Measurements from ENCODE around the gene C6orf52. TPM values are rescaled to one million over a fixed set of nuclear protein-coding genes. Genes with fewer than 3 reads are reported as not detected.
A peak's percentile ranks its signal among the peaks of the same experiment; 100 is the strongest.
"Not testable (repeated sequence)": the region's sequence is repeated elsewhere in the genome, so short reads cannot be mapped to it uniquely, and the experiment has no call there.

C6orf52 gene
- total and polyA plus RNA-seq, 9 donors: 0.59 to 2.6 (median 1.5) TPM; not detected in 4

DNA sequence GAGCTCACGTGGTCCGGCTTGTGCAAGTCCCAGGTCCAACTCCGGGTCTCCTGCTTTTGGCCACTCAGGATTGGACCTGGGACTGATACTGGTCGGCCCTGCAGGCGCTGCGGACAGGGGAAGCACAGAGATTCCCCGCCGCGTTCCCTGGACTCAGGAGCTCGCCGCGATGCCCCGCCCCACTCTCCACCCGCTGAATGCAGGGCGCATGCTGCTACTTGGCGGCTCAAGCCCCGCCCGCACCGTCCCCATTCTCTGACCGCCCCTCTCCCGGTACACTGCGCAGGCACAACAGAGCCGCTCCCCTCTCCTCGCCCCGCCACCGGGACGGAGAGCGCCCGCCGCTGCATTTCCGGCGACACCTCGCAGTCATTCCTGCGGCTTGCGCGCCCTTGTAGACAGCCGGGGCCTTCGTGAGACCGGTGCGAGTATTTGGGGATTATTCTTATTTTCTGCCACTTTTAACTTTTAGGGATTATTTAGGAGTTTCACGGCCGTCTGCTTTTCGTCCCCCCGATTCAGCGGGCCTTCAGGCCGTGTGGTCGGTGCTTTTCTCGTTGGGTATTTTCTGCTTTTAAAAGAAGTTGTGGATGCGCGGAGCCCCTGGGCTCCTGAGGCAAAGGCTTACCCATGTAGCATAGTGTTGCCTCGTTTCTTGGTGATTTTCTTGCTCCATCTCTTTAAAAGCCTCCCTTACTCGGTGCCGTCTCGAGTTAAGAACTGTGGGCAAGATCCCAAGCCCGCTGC is 28.6 kb upstream of the C6orf52 start, which contains the start of gene TMEM14C:
Gene TMEM14C (plus strand): TSS at position 251 of the 747 bp plus-strand sequence. CDS start 1,544 bp downstream, outside the sequence.
- no peaks in the 10 kb centered on the region for H3K27me3 ChIP-seq
- TF ChIP-seq EP300 (IDR thresholded peaks at IDR 0.05): no peak
- H3K27ac ChIP-seq: peak within 1 kb of the TSS in 1 of 2 donors; percentile 73
- 0 to 1% (median 1%) methylated on average over 53 to 55 of the region's 55 CpGs for WGBS, 3 donors
- intact Hi-C loops (cut with DNase I): loop anchor here in 1 of 4 donors (2.0 kb wide), 2 partner anchors 26 to 28 kb away; partner anchors contain the start of genes C6orf52 and PAK1IP1
- H3K36me3 ChIP-seq: no peaks in the 10 kb centered on the region
- peak within 1 kb of the TSS; percentile 91 for H3K4me3 ChIP-seq
- peak; percentile 98 to 99 (median 99) for DNase-seq
- no peaks in the 10 kb centered on the region for H3K9me3 ChIP-seq
- H3K4me1 ChIP-seq (ENCODE audit: insufficient read depth): peaks cover 10% of the 10 kb centered on the region

DNA sequence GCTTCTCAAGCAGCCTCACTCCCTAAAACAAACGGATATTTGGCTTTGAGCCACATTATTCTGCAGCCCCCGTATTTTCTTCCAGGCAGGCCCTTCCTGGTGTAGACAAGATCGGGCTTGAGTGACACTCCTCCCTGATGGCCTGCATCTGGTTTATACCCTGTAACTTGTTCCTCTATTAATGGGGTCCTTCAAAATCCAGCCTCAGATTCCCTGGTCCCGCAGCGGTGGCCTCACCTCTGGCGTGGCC is 28.1 kb upstream of the C6orf52 start:
- intact Hi-C loops (cut with DNase I): loop anchor here in 1 of 4 donors (2.0 kb wide), 2 partner anchors 26 to 28 kb away; partner anchors contain the start of genes C6orf52 and PAK1IP1

DNA sequence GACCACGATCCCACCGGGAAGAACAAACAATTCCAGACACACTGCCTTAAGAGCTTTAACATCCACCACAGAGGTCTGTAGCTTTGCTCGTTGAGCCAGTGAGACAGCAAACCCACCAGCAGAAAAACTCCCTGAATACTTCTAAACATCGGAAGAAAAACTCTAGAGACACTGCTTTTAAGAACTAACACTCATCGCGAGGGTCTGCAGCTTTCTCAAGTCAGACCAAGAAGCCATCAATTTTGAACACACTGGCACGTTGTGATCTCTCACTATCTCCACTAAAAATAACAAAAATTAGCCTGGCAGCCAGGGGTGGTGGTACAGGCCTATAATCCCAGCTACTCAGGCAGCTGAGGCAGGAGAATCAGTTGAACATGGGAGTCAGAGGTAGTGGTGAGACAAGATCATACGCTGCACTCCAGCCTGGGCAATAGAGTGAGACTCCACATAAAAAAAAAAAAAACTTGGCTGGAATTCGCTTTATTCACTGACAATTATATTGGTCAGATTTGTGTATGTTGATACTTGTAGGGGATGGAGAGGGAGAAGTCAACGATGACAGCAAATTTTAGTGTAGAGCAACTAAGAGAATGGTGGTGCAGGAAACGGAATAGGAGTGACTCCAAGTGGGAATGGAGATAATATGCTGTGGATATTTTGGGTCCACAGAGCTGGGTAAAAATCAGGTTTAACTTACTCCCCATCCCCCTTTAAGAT is 27.6 kb upstream of the C6orf52 start:
- TF ChIP-seq, protein P1, sequence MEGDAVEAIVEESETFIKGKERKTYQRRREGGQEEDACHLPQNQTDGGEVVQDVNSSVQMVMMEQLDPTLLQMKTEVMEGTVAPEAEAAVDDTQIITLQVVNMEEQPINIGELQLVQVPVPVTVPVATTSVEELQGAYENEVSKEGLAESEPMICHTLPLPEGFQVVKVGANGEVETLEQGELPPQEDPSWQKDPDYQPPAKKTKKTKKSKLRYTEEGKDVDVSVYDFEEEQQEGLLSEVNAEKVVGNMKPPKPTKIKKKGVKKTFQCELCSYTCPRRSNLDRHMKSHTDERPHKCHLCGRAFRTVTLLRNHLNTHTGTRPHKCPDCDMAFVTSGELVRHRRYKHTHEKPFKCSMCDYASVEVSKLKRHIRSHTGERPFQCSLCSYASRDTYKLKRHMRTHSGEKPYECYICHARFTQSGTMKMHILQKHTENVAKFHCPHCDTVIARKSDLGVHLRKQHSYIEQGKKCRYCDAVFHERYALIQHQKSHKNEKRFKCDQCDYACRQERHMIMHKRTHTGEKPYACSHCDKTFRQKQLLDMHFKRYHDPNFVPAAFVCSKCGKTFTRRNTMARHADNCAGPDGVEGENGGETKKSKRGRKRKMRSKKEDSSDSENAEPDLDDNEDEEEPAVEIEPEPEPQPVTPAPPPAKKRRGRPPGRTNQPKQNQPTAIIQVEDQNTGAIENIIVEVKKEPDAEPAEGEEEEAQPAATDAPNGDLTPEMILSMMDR (IDR thresholded peaks at IDR 0.05): no peak
- no peak for TF ChIP-seq EP300 (IDR thresholded peaks at IDR 0.05)
- no peak for TF ChIP-seq POLR2A (IDR thresholded peaks at IDR 0.05)

More for the DNA sequence above, 28.1 kb upstream of the C6orf52 start:
- no peak for DNase-seq
- H3K4me3 ChIP-seq: peak overlapping the region; percentile 91
- 0 to 1% (median 1%) methylated on average over 6 of the region's 6 CpGs for WGBS, 3 donors
- no peaks in the 10 kb centered on the region for H3K36me3 ChIP-seq
- H3K27ac ChIP-seq: peak overlapping the region in 1 of 2 donors; percentile 73
- H3K27me3 ChIP-seq: no peaks in the 10 kb centered on the region
- peaks cover 10% of the 10 kb centered on the region for H3K4me1 ChIP-seq (ENCODE audit: insufficient read depth)
- TF ChIP-seq EP300 (IDR thresholded peaks at IDR 0.05): peak; percentile 13
- no peak for TF ChIP-seq POLR2A (IDR thresholded peaks at IDR 0.05)
- TF ChIP-seq, protein P1 (IDR thresholded peaks at IDR 0.05): no peak
- H3K9me3 ChIP-seq: no peaks in the 10 kb centered on the region

DNA sequence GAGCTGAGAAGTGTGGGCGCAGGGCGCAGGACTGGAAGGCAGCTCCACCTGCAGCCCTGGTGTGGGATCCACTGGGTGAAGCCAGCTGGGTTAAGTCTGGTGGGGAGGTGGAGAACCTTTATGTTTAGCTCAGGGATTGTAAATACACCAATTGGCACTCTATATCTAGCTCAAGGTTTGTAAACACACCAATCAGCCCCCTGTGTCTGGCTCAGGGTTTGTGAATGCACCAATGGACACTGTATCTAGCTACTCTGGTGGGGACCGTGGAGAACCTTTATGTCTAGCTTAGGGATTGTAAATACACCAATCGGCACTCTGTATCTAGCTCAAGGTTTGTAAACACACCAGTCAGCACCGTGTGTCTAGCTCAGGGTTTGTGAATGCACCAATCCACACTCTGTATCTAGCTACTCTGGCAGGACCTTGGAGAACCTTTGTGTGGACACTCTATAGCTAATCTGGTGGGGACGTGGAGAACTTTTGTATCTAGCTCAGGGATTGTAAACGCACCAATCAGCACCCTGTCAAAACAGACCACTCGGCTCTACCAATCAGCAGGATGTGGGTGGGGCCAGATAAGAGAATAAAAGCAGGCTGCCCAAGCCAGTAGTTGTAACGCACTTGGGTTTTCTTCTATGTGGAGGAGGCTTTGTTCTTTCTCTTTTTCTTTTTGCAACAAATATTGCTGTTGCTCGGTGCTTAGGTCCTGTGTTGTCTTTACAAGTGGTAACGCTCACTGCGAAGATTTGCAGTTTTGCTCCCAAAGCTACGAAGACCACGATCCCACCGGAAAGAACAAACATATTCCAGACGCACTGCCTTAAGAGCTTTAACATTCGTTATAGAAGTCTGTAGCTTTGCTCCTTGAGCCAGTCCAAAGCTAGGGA is 26.8 kb upstream of the C6orf52 start:
- H3K9me3 ChIP-seq; H3K36me3 ChIP-seq; intact Hi-C loops (cut with DNase I); H3K27me3 ChIP-seq; DNase-seq: not testable (repeated sequence)
- Histone ChIP-seq H3K4me1 (ENCODE audit: insufficient read depth) (peaks cover 10% of the 10 kb centered on the region), H3K4me3 (peak overlapping the region; percentile 47), H3K27ac (peak overlapping the region; percentile 75 to 80)
- 79 to 84% (median 84%) methylated on average over 17 of the region's 17 CpGs for WGBS, 3 donors

More for the DNA sequence above, 27.6 kb upstream of the C6orf52 start:
- peak overlapping the region in 1 of 2 donors; percentile 73 for H3K27ac ChIP-seq
- H3K36me3 ChIP-seq: no peaks in the 10 kb centered on the region
- peaks cover 10% of the 10 kb centered on the region for H3K4me1 ChIP-seq (ENCODE audit: insufficient read depth)
- H3K9me3 ChIP-seq: no peaks in the 10 kb centered on the region
- no peak for DNase-seq
- intact Hi-C loops (cut with DNase I): loop anchor here in 1 of 4 donors (2.0 kb wide), 2 partner anchors 27 kb away; partner anchors contain the start of genes C6orf52 and PAK1IP1
- WGBS, 3 donors: 63 to 65% (median 63%) methylated on average over 11 of the region's 11 CpGs
- peak overlapping the region; percentile 91 for H3K4me3 ChIP-seq
- no peaks in the 10 kb centered on the region for H3K27me3 ChIP-seq

Data from ovary (tissue), 9 donors.